ENCODE measurements around the gene CCM2. TPM values are rescaled to one million over a fixed set of nuclear protein-coding genes. Genes with fewer than 3 reads are reported as not detected.

CCM2 gene
- polyA plus RNA-seq, 1 donor from 2014 or later: 25.8 TPM

DNA sequence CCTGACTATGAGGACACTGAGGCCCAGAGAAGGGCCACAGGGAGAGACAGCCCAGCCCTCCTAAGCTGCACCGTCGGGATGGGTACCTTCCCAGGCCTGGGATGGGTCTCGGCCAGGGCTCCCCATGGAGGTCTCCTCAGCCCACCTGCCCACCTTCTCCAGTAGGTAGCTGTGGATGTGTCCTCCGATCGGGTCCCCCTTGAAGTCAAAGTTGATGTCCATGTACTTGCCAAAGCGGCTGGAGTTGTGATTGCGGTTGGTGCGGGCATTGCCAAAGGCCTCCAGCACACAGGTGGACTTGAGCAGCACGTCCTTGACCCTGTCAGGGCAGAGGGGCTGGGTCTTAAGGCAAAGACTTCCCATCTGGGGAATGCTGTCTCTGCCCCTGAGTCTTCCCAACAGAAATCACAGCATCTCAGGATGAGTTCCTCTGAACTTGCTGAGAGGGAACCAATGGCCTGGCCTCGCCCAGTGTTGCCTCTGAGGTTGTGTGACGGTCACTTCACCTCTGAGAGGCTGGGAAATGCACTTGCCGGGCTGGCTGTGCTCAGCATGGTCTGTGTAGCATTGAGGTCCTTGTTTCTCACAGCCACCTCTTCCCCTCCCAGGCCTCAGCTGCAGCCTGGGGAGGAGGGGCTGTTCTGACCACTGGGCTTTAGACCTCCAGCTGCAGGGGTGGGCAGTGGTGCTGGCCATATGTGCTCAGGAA lies 24.5 kb upstream of the CCM2 start:
- Histone ChIP-seq H3K9ac (ENCODE audit: low read length) (no peak overlapping the region), H3K4me3 (ENCODE audit: low read length) (no peak overlapping the region), H3K36me3 (ENCODE audit: insufficient read depth, low read length) (no peaks in the 10 kb centered on the region), H3K27ac (ENCODE audit: low read length) (no peak overlapping the region), H3K27me3 (ENCODE audit: insufficient read depth, low read depth, low read length) (no peaks in the 10 kb centered on the region), H3K4me2 (ENCODE audit: low read length) (no peak overlapping the region), H3F3A (ENCODE audit: insufficient read depth, low read length, poor library complexity, severe bottlenecking) (no peaks in the 10 kb centered on the region), H3K79me2 (replicated peaks; ENCODE audit: insufficient read depth, low read length) (no peaks in the 10 kb centered on the region), H4K20me1 (ENCODE audit: insufficient read depth) (no peaks in the 10 kb centered on the region), H3K9me3 (ENCODE audit: low read length) (no peaks in the 10 kb centered on the region), H3K9me2 (ENCODE audit: insufficient read depth, low read length) (no peaks in the 10 kb centered on the region), H2AFZ (ENCODE audit: low read depth, low read length) (no peak overlapping the region)
- no peak for TF ChIP-seq MXI1 (conservative IDR thresholded peaks at IDR 0.05; ENCODE audit: poor library complexity, severe bottlenecking)
- TF ChIP-seq, protein P1, sequence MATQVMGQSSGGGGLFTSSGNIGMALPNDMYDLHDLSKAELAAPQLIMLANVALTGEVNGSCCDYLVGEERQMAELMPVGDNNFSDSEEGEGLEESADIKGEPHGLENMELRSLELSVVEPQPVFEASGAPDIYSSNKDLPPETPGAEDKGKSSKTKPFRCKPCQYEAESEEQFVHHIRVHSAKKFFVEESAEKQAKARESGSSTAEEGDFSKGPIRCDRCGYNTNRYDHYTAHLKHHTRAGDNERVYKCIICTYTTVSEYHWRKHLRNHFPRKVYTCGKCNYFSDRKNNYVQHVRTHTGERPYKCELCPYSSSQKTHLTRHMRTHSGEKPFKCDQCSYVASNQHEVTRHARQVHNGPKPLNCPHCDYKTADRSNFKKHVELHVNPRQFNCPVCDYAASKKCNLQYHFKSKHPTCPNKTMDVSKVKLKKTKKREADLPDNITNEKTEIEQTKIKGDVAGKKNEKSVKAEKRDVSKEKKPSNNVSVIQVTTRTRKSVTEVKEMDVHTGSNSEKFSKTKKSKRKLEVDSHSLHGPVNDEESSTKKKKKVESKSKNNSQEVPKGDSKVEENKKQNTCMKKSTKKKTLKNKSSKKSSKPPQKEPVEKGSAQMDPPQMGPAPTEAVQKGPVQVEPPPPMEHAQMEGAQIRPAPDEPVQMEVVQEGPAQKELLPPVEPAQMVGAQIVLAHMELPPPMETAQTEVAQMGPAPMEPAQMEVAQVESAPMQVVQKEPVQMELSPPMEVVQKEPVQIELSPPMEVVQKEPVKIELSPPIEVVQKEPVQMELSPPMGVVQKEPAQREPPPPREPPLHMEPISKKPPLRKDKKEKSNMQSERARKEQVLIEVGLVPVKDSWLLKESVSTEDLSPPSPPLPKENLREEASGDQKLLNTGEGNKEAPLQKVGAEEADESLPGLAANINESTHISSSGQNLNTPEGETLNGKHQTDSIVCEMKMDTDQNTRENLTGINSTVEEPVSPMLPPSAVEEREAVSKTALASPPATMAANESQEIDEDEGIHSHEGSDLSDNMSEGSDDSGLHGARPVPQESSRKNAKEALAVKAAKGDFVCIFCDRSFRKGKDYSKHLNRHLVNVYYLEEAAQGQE (IDR thresholded peaks at IDR 0.05; ENCODE audit: borderline replicate concordance): no peak
- TF ChIP-seq SMC3 (conservative IDR thresholded peaks at IDR 0.05; ENCODE audit: poor library complexity): no peak
- no peak for TF ChIP-seq POLR2AphosphoS5 (IDR thresholded peaks at IDR 0.05)
- TF ChIP-seq, protein P2, sequence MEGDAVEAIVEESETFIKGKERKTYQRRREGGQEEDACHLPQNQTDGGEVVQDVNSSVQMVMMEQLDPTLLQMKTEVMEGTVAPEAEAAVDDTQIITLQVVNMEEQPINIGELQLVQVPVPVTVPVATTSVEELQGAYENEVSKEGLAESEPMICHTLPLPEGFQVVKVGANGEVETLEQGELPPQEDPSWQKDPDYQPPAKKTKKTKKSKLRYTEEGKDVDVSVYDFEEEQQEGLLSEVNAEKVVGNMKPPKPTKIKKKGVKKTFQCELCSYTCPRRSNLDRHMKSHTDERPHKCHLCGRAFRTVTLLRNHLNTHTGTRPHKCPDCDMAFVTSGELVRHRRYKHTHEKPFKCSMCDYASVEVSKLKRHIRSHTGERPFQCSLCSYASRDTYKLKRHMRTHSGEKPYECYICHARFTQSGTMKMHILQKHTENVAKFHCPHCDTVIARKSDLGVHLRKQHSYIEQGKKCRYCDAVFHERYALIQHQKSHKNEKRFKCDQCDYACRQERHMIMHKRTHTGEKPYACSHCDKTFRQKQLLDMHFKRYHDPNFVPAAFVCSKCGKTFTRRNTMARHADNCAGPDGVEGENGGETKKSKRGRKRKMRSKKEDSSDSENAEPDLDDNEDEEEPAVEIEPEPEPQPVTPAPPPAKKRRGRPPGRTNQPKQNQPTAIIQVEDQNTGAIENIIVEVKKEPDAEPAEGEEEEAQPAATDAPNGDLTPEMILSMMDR (IDR thresholded peaks at IDR 0.05; ENCODE audit: poor library complexity, severe bottlenecking): no peak
- no peak for TF ChIP-seq EP300 (conservative IDR thresholded peaks at IDR 0.05; ENCODE audit: poor library complexity, severe bottlenecking)
- TF ChIP-seq EZH2 (IDR thresholded peaks at IDR 0.05; ENCODE audit: borderline replicate concordance, insufficient read depth, low read length, poor library complexity, severe bottlenecking): no peak
- TF ChIP-seq RAD21 (conservative IDR thresholded peaks at IDR 0.05): no peak
- no peak for TF ChIP-seq TAF1 (IDR thresholded peaks at IDR 0.05; ENCODE audit: low read depth)

- H3K36me3 ChIP-seq (ENCODE audit: insufficient read depth, low read length): no peaks in the 10 kb centered on the region
- H3K9me2 ChIP-seq (ENCODE audit: insufficient read depth, low read length): no peaks in the 10 kb centered on the region
- H3K4me3 ChIP-seq (ENCODE audit: low read length): no peak overlapping the region
- no peaks in the 10 kb centered on the region for H4K20me1 ChIP-seq (ENCODE audit: insufficient read depth)
- no peak overlapping the region for H3K9ac ChIP-seq (ENCODE audit: low read length)
- no peak overlapping the region for H2AFZ ChIP-seq (ENCODE audit: low read depth, low read length)
- H3K27me3 ChIP-seq (ENCODE audit: insufficient read depth, low read depth, low read length): no peaks in the 10 kb centered on the region
- H3F3A ChIP-seq (ENCODE audit: insufficient read depth, low read length, poor library complexity, severe bottlenecking): no peaks in the 10 kb centered on the region
- H3K9me3 ChIP-seq (ENCODE audit: low read length): no peaks in the 10 kb centered on the region
- H3K79me2 ChIP-seq (replicated peaks; ENCODE audit: insufficient read depth, low read length): no peaks in the 10 kb centered on the region
- TF ChIP-seq, protein P1 (IDR thresholded peaks at IDR 0.05; ENCODE audit: borderline replicate concordance): no peak
- no peak overlapping the region for H3K4me2 ChIP-seq (ENCODE audit: low read length)
- no peak overlapping the region for H3K27ac ChIP-seq (ENCODE audit: low read length)
Measured at GRCh38 chr7:44976040-44976745, 23.8 kb upstream of the CCM2 start.
